KMS-11 (cell line): ENCODE measurements around the gene CLN6.

Experiments
- H2AFZ ChIP-seq: fragments of 200-600 bp; sonication (generic); 2 replicates; pipeline ENCODE4 v1.6.1; 2016; ENCODE audit warnings: antibody characterized with exemption, mixed run types, low read depth
- H3K27ac ChIP-seq: fragments of 200-600 bp; sonication (generic); 2 replicates; pipeline ENCODE4 v1.6.1; 2016; ENCODE audit warnings: mild to moderate bottlenecking, mixed run types
- H3K27me3 ChIP-seq: fragments of 200-600 bp; sonication (generic); 2 replicates; pipeline ENCODE4 v1.6.1; 2017; ENCODE audit warnings: mild to moderate bottlenecking, low read depth, mixed run types, moderate library complexity; ENCODE audit not compliant: insufficient read depth
- H3K36me3 ChIP-seq: fragments of 200-600 bp; sonication (generic); 2 replicates; pipeline ENCODE4 v1.6.1; 2017; ENCODE audit warnings: mild to moderate bottlenecking, mixed run types; ENCODE audit not compliant: insufficient read depth
- H3K4me1 ChIP-seq: fragments of 200-600 bp; sonication (generic); 2 replicates; pipeline ENCODE4 v1.6.1; 2016; ENCODE audit warnings: mild to moderate bottlenecking, low read depth, mixed run types; ENCODE audit not compliant: poor library complexity, severe bottlenecking
- H3K4me2 ChIP-seq: fragments of 200-600 bp; sonication (generic); 2 replicates; pipeline ENCODE4 v1.7.0; 2016; ENCODE audit warnings: mild to moderate bottlenecking, mixed run types
- H3K4me3 ChIP-seq: fragments of 200-600 bp; sonication (generic); IDR thresholded peaks from 2 replicates; pipeline ENCODE4 v1.6.1; 2017; ENCODE audit warnings: low read depth, low read length, mixed read lengths; ENCODE audit not compliant: insufficient read depth
- H3K79me2 ChIP-seq: fragments of 200-600 bp; sonication (generic); 2 replicates; pipeline ENCODE4 v1.6.1; 2016; ENCODE audit warnings: low read depth, mixed run types; ENCODE audit not compliant: insufficient read depth
- H3K9ac ChIP-seq: fragments of 200-600 bp; sonication (generic); 2 replicates; pipeline ENCODE4 v1.6.1; 2016; ENCODE audit warnings: mild to moderate bottlenecking, mixed run types
- H4K20me1 ChIP-seq: fragments of 200-600 bp; sonication (generic); 2 replicates; pipeline ENCODE4 v1.6.1; 2016; ENCODE audit warnings: mild to moderate bottlenecking, mixed run types; ENCODE audit not compliant: insufficient read depth
- CTCF ChIP-seq: fragments of 200-600 bp; sonication (generic); conservative IDR thresholded peaks from 2 replicates; pipeline ENCODE4 v1.6.1; 2017; ENCODE audit warnings: low read depth, mild to moderate bottlenecking, antibody characterized with exemption, low read length, moderate library complexity, mixed read lengths

The CLN6 gene

GRCh38 chr15:68186671-68187397 lies 42.7 kb downstream of the CLN6 start:
- Histone ChIP-seq H3K9ac (no peak overlapping the region), H3K36me3 (no peaks in the 10 kb centered on the region; the same call in 1 of the 2 replicates), H2AFZ (no peak overlapping the region), H3K4me3 (no peak overlapping the region), H3K4me2 (no peak overlapping the region), H4K20me1 (no peaks in the 10 kb centered on the region), H3K4me1 (peaks cover 43% of the 10 kb centered on the region), H3K27ac (no peak overlapping the region), H3K27me3 (no peaks in the 10 kb centered on the region), H3K79me2 (no peaks in the 10 kb centered on the region)
- TF ChIP-seq CTCF: no peak

- no peak overlapping the region for H3K4me2 ChIP-seq
- H3K79me2 ChIP-seq: no peaks in the 10 kb centered on the region
- no peak overlapping the region for H3K4me3 ChIP-seq
- H3K36me3 ChIP-seq: peaks cover 4% of the 10 kb centered on the region; the same call in 1 of the 2 replicates
- H4K20me1 ChIP-seq: no peaks in the 10 kb centered on the region
- H3K9ac ChIP-seq: no peak overlapping the region
- no peak overlapping the region for H2AFZ ChIP-seq
- H3K27ac ChIP-seq: no peak overlapping the region
- TF ChIP-seq CTCF: no peak
- H3K27me3 ChIP-seq: no peaks in the 10 kb centered on the region
- H3K4me1 ChIP-seq: peaks cover 26% of the 10 kb centered on the region
Observed at GRCh38 chr15:68184616-68185480, 44.7 kb downstream of the CLN6 start.

GRCh38 chr15:68183616-68184315 lies 45.8 kb downstream of the CLN6 start:
- Histone ChIP-seq H3K36me3 (peaks cover 4% of the 10 kb centered on the region; the same call in 1 of the 2 replicates), H3K27me3 (no peaks in the 10 kb centered on the region), H3K79me2 (no peaks in the 10 kb centered on the region), H3K4me1 (peaks cover 16% of the 10 kb centered on the region), H2AFZ (no peak overlapping the region), H3K27ac (no peak overlapping the region), H3K4me3 (no peak overlapping the region), H3K9ac (no peak overlapping the region), H4K20me1 (no peaks in the 10 kb centered on the region), H3K4me2 (no peak overlapping the region)
- no peak for TF ChIP-seq CTCF

- H4K20me1 ChIP-seq: no peaks in the 10 kb centered on the region
- no peak overlapping the region for H2AFZ ChIP-seq
- H3K4me1 ChIP-seq: no peaks in the 10 kb centered on the region
- no peak overlapping the region for H3K4me2 ChIP-seq
- H3K9ac ChIP-seq: no peak overlapping the region
- 0 out of 2 replicates have a peak, but pooled peaks cover 11% of the 10 kb centered on the region for H3K36me3 ChIP-seq
- no peaks in the 10 kb centered on the region for H3K27me3 ChIP-seq
- no peak overlapping the region for H3K27ac ChIP-seq
- no peak for TF ChIP-seq CTCF
- H3K4me3 ChIP-seq: no peak overlapping the region
- no peaks in the 10 kb centered on the region for H3K79me2 ChIP-seq
Observed at GRCh38 chr15:68177742-68178141, 51.8 kb downstream of the CLN6 start.
